AG20443 (cell line): ENCODE data around the gene ZNF283.
"Not testable (repeated sequence)": the region's sequence is repeated elsewhere in the genome, so short reads cannot be mapped to it uniquely, and the experiment has no call there.

ENCODE experiments used
- DNase-seq: peaks from one replicate; pipeline ENCODE4 v3.0.0; 2012; ENCODE audit warnings: low spot score, mixed read lengths

Gene ZNF283

DNA sequence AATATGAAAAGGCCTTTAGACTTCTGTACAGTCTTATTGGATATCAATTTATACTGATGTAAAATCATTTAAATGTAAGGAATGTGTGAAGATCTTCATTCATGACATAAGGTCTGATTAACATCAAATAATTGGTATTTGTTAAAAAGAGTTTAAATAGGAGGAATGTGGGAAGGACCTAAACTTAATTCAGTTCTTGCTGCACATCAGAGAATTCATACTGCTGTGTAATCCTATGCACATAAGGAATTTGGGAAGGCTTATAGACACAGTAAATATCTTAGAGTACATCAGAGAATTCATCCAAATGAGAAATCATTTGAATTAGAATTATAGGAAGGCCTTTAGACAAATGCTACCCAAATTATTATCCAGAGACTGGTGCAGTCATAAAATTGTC lies 21.7 kb downstream of the ZNF283 start:
- no peak for DNase-seq

DNA sequence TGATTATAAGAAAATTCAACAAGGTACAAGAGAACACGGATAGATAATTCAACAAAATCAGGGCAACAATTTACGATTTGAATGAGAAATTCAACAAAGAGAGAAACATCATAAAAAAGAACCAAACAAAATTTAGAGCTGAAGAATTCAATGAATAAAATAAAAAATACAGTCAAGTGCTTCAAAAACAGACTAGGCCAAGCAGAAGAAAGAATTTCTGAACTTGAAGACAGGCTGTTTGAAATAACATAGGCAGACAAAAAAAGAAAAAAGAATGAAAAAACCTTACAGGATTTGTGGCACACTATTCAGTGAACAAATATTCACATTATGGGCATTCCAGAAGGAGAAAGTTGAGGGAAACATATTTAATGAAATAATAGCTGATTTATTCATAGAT lies 31.1 kb downstream of the ZNF283 start:
- DNase-seq, result no peak

DNA sequence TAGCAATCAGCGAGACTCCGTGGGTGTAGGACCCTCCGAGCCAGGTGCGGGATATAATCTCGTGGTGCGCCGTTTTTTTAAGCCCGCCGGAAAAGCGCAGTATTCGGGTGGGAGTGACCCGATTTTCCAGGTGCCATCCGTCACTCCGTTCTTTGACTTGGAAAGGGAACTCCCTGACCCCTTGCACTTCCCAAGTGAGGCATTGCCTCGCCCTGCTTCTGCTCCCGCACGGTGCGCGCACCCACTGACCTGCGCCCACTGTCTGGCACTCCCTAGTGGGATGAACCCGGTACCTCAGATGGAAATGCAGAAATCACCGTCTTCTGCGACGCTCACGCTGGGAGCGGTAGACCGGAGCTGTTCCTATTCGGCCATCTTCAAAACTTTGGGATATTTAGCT lies 39.8 kb downstream of the ZNF283 start:
- not testable (repeated sequence) for DNase-seq

DNA sequence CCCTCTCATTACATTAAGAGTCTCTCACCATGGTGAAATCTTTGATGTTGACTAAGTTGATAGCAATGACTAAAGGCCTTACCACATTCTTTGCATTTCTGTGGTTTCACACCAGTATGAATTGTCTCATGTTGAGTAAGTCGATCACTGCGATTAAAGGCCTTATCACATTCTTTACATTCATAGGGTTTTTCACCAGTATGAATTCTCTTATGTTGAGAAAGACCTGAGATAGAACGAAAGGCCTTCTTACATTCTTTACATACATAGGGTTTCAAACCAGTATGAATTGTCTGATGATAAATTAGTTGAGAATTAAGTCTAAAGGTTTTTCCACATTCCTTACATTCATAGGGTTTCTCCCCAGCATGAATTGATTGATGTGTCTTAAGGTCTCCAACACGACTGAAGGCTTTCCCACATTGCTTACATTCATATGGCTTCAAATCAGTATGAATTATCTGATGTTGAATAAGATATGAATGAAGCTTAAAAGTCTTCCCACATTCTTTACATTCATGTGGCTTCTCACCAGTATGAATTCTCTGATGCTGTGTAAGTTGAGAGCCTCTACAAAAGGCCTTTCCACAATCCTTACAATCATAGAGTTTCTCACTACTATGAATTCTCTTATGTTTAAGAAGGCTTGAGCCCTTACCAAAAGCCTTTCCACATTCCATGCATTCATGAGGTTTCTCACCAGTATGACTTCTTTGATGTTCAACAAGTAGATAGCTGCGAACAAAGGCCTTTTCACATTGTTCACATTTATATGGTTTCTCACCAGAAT lies 45.6 kb downstream of the ZNF283 start:
- no peak for DNase-seq

DNA sequence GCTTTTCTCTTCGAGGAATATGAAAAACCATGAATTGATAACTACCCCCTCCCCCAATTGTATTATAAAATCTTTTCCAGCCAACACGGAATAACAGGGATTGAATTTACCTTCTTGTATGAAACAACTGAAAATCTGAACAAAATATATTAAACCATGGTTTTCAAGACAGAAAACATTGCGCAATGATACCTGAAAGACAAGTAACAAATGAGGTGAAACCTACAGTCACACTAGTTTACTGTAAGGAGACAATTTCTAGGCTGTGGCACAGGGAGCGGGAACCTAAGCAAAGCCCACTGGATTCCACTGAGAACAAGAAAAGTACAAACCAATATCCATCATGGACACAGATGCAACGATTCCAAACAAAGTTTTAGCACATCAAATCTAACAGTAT lies 53.4 kb downstream of the ZNF283 start:
- no peak for DNase-seq

DNA sequence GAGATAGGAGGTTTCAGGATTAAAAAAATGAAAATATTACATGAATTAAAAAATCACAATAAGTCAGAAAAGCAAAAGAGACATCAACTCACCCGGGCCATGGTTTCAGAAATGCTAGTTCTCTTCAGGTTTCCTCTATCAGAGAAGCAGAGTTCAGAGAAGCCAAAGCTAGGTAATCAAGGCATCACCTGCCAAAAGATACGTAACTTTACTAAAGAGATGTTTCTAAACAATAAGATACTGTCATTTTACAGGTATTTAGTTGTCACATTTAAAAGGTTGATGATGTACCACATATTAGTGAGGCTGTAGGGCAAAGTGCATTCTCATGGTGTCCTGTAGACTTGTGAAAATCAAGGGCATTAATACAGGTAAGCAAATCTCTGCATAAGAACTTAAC lies 56.7 kb downstream of the ZNF283 start, which contains the start of gene ZNF404:
Gene ZNF404 (minus strand): TSS at position 101 of the 400 bp plus-strand sequence.
- no peak for DNase-seq

DNA sequence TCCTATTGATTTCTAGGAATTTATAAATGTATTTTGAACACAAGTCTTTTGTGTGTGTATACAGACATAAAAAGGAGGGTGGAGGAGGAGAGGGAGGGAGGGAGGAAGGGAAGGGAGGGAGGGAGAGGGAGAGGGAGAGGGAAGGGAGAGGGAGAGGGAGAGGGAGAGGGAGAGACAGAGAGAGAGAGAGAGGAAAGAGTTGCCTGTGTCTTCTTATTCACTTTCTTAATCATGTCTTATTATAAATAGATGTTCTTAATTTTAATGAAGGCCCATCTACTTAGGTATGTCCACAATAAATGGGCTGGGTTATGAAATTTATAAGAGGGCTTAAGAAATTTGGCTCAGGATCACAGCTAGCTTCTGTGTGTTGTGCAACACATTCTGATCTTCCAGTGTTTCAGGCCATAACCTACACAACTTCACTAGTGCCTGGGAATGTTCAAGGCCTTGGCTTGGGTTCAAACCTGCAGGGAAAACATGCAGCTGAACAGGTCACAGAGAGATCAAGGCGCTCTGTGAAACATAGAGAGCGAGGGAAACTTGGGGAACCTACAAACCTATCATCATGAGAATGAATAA lies 68.7 kb downstream of the ZNF283 start:
- no peak for DNase-seq
